Measurements from ENCODE around the gene TMEM94. TPM values are rescaled to one million over a fixed set of nuclear protein-coding genes. Genes with fewer than 3 reads are reported as not detected.

TMEM94 gene
- total and polyA plus RNA-seq, 2 of the 13 experiments (the other 11 are each of a cell fraction or from before 2014, with no cell fraction given), result 32.6 to 134 TPM

GRCh38 chr17:75456417-75457046, at the start of gene TMEM94 (continued):
- no peak for TF ChIP-seq ESRRA (CRISPR knock-in tag; IDR thresholded peaks at IDR 0.05; ENCODE audit: low read depth)
- TF ChIP-seq PLRG1 (conservative IDR thresholded peaks at IDR 0.05), result no peak
- peak; percentile 64; the same call in 1 of the 2 replicates for TF ChIP-seq MIXL1 (CRISPR knock-in tag; IDR thresholded peaks at IDR 0.05)
- peak; percentile 32; the same call in 1 of the 2 replicates for TF ChIP-seq CBX5 (CRISPR knock-in tag; IDR thresholded peaks at IDR 0.05; ENCODE audit: borderline replicate concordance)
- TF ChIP-seq IKZF5 (CRISPR knock-in tag; IDR thresholded peaks at IDR 0.05), result peak; percentile 14
- TF ChIP-seq TOPORS (CRISPR knock-in tag; IDR thresholded peaks at IDR 0.05), result 0 out of 2 replicates have a peak, but pooled peaks have one; percentile 62
- TF ChIP-seq ZNF619 (CRISPR knock-in tag; IDR thresholded peaks at IDR 0.05), result no peak
- TF ChIP-seq CENPBD1 (CRISPR knock-in tag; IDR thresholded peaks at IDR 0.05; ENCODE audit: borderline replicate concordance, low read depth), result 0 out of 2 replicates have a peak, but pooled peaks have one; percentile 52
- peak; percentile 35; the same call in 1 of the 2 replicates for TF ChIP-seq ZSCAN12 (CRISPR knock-in tag; IDR thresholded peaks at IDR 0.05)
- TF ChIP-seq ZNF678 (CRISPR knock-in tag; IDR thresholded peaks at IDR 0.05), result peak; percentile 78; the same call in 1 of the 2 replicates
- no peak for TF ChIP-seq JUNB (CRISPR knock-in tag; IDR thresholded peaks at IDR 0.05; ENCODE audit: borderline replicate concordance)
- no peak; the same call in 1 of the 2 replicates for TF ChIP-seq ZNF616 (CRISPR knock-in tag; IDR thresholded peaks at IDR 0.05; ENCODE audit: low read depth)
- TF ChIP-seq ZMYM4 (CRISPR knock-in tag; IDR thresholded peaks at IDR 0.05), result peak; percentile 66; the same call in 1 of the 2 replicates
- TF ChIP-seq HNRNPH1 (optimal IDR thresholded peaks at IDR 0.05; ENCODE audit: low read depth, low read length), result no peak
- TF ChIP-seq, protein P1, sequence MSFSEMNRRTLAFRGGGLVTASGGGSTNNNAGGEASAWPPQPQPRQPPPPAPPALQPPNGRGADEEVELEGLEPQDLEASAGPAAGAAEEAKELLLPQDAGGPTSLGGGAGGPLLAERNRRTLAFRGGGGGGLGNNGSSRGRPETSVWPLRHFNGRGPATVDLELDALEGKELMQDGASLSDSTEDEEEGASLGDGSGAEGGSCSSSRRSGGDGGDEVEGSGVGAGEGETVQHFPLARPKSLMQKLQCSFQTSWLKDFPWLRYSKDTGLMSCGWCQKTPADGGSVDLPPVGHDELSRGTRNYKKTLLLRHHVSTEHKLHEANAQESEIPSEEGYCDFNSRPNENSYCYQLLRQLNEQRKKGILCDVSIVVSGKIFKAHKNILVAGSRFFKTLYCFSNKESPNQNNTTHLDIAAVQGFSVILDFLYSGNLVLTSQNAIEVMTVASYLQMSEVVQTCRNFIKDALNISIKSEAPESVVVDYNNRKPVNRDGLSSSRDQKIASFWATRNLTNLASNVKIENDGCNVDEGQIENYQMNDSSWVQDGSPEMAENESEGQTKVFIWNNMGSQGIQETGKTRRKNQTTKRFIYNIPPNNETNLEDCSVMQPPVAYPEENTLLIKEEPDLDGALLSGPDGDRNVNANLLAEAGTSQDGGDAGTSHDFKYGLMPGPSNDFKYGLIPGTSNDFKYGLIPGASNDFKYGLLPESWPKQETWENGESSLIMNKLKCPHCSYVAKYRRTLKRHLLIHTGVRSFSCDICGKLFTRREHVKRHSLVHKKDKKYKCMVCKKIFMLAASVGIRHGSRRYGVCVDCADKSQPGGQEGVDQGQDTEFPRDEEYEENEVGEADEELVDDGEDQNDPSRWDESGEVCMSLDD (CRISPR knock-in tag; IDR thresholded peaks at IDR 0.05; ENCODE audit: borderline replicate concordance), result no peak
- TF ChIP-seq ZMYM3 (CRISPR knock-in tag; IDR thresholded peaks at IDR 0.05), result no peak
- no peak; the same call in 1 of the 2 replicates for TF ChIP-seq ZNF550 (CRISPR knock-in tag; IDR thresholded peaks at IDR 0.05; ENCODE audit: borderline replicate concordance)
- peak; percentile 64 for TF ChIP-seq HNRNPLL (IDR thresholded peaks at IDR 0.05; ENCODE audit: low read depth, low read length, poor library complexity, severe bottlenecking)
- TF ChIP-seq MED1 (CRISPR knock-in tag; IDR thresholded peaks at IDR 0.05), result peak; percentile 71
- TF ChIP-seq ZNF784 (CRISPR knock-in tag; IDR thresholded peaks at IDR 0.05; ENCODE audit: borderline replicate concordance), result 0 out of 2 replicates have a peak, but pooled peaks have one; percentile 72
- TF ChIP-seq CERS6 (CRISPR knock-in tag; IDR thresholded peaks at IDR 0.05), result no peak
- TF ChIP-seq, protein P2, sequence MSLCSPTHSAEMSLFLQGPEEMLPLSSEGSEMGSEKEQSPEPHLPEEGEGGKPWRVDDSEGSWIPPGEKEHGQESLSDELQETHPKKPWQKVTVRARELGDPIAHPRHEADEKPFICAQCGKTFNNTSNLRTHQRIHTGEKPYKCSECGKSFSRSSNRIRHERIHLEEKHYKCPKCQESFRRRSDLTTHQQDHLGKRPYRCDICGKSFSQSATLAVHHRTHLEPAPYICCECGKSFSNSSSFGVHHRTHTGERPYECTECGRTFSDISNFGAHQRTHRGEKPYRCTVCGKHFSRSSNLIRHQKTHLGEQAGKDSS (CRISPR knock-in tag; IDR thresholded peaks at IDR 0.05; ENCODE audit: borderline replicate concordance, low read depth), result peak; percentile 43; the same call in 1 of the 2 replicates
- TF ChIP-seq ZNF773 (CRISPR knock-in tag; IDR thresholded peaks at IDR 0.05; ENCODE audit: borderline replicate concordance), result no peak

Measured in HepG2 (cell line).